ENCODE results near the gene GNG13.
"Not testable (repeated sequence)": the region's sequence is repeated elsewhere in the genome, so short reads cannot be mapped to it uniquely, and the experiment has no call there.

GNG13 gene

GRCh38 chr16:832652-833336 lies 32.3 kb upstream of the GNG13 start:
- DNase-seq (ENCODE audit: low read depth in 1 of 2, low spot score in 1 of 2) = no peak

- DNase-seq (ENCODE audit: low read depth in 1 of 2, low spot score in 1 of 2) = no peak
Measured at GRCh38 chr16:831571-832413, 31.3 kb upstream of the GNG13 start.

- no peak for DNase-seq (ENCODE audit: low read depth in 1 of 2, low spot score in 1 of 2)
Measured at GRCh38 chr16:830871-831570, 30.5 kb upstream of the GNG13 start.

- DNase-seq (ENCODE audit: low read depth in 1 of 2, low spot score in 1 of 2) = no peak
Measured at GRCh38 chr16:830107-830870, 29.8 kb upstream of the GNG13 start.

GRCh38 chr16:828891-829290 lies 28.4 kb upstream of the GNG13 start:
- no peak for DNase-seq (ENCODE audit: low read depth in 1 of 2, low spot score in 1 of 2)

- no peak for DNase-seq (ENCODE audit: low read depth in 1 of 2, low spot score in 1 of 2)
Measured at GRCh38 chr16:827513-827912, 27.0 kb upstream of the GNG13 start.

- DNase-seq (ENCODE audit: low read depth in 1 of 2, low spot score in 1 of 2) = no peak
Measured at GRCh38 chr16:825341-826061, 25.0 kb upstream of the GNG13 start.

GRCh38 chr16:824601-825000 lies 24.1 kb upstream of the GNG13 start:
- no peak for DNase-seq (ENCODE audit: low read depth in 1 of 2, low spot score in 1 of 2)

- no peak for DNase-seq (ENCODE audit: low read depth in 1 of 2, low spot score in 1 of 2)
Measured at GRCh38 chr16:824194-824593, 23.7 kb upstream of the GNG13 start.

GRCh38 chr16:822909-823297 lies 22.4 kb upstream of the GNG13 start:
- DNase-seq (ENCODE audit: low read depth in 1 of 2, low spot score in 1 of 2) = no peak

GRCh38 chr16:822174-822908 lies 21.8 kb upstream of the GNG13 start:
- no peak for DNase-seq (ENCODE audit: low read depth in 1 of 2, low spot score in 1 of 2)

- DNase-seq (ENCODE audit: low read depth in 1 of 2, low spot score in 1 of 2) = no peak
Measured at GRCh38 chr16:821751-822150, 21.2 kb upstream of the GNG13 start.

GRCh38 chr16:820748-821147 lies 20.2 kb upstream of the GNG13 start:
- DNase-seq (ENCODE audit: low read depth in 1 of 2, low spot score in 1 of 2) = no peak

- not testable (repeated sequence) for DNase-seq (ENCODE audit: low read depth in 1 of 2, low spot score in 1 of 2)
Measured at GRCh38 chr16:820044-820408, 19.5 kb upstream of the GNG13 start.

- DNase-seq (ENCODE audit: low read depth in 1 of 2, low spot score in 1 of 2) = no peak
Measured at GRCh38 chr16:819336-820043, 19.0 kb upstream of the GNG13 start.

GRCh38 chr16:818592-818991 lies 18.1 kb upstream of the GNG13 start:
- no peak for DNase-seq (ENCODE audit: low read depth in 1 of 2, low spot score in 1 of 2)

- DNase-seq (ENCODE audit: low read depth in 1 of 2, low spot score in 1 of 2) = no peak
Measured at GRCh38 chr16:818132-818531, 17.6 kb upstream of the GNG13 start.

- no peak for DNase-seq (ENCODE audit: low read depth in 1 of 2, low spot score in 1 of 2)
Measured at GRCh38 chr16:817001-817906, 16.7 kb upstream of the GNG13 start.
